Measurements from ENCODE around the gene KCNT2.
"Not testable (repeated sequence)": the region's sequence is repeated elsewhere in the genome, so short reads cannot be mapped to it uniquely, and the experiment has no call there.

KCNT2 gene

GRCh38 chr1:196544617-196545016 is 63.6 kb downstream of the KCNT2 start:
- TF ChIP-seq, protein P1, sequence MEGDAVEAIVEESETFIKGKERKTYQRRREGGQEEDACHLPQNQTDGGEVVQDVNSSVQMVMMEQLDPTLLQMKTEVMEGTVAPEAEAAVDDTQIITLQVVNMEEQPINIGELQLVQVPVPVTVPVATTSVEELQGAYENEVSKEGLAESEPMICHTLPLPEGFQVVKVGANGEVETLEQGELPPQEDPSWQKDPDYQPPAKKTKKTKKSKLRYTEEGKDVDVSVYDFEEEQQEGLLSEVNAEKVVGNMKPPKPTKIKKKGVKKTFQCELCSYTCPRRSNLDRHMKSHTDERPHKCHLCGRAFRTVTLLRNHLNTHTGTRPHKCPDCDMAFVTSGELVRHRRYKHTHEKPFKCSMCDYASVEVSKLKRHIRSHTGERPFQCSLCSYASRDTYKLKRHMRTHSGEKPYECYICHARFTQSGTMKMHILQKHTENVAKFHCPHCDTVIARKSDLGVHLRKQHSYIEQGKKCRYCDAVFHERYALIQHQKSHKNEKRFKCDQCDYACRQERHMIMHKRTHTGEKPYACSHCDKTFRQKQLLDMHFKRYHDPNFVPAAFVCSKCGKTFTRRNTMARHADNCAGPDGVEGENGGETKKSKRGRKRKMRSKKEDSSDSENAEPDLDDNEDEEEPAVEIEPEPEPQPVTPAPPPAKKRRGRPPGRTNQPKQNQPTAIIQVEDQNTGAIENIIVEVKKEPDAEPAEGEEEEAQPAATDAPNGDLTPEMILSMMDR (conservative IDR thresholded peaks at IDR 0.05; ENCODE audit: low read depth, low read length): no peak
- no peak for DNase-seq (ENCODE audit: low read depth)
- H3K4me3 ChIP-seq (ENCODE audit: low read length): no peak overlapping the region

DNA sequence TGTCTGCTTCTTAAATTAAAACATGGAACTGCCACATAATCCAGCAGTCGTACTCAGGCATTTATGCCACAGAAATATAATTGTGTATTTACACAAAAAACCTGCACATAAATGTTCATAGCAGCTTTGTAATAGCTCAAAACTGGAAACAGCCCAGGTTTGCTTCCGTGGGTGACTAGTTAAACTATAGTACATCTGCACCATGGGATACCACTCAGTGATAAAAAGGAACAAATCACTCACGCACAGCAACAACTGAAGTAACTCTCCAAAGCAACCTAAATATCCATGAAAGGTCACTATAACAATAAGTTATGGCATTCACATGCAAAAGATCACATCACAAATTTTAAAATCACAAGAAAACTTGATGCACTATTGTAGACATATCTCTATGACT is 64.4 kb downstream of the KCNT2 start:
- H3K4me3 ChIP-seq (ENCODE audit: low read length): no peak overlapping the region
- DNase-seq (ENCODE audit: low read depth): no peak
- TF ChIP-seq, protein P1 (conservative IDR thresholded peaks at IDR 0.05; ENCODE audit: low read depth, low read length): no peak

GRCh38 chr1:196538473-196538872 is 69.8 kb downstream of the KCNT2 start:
- TF ChIP-seq, protein P1 (conservative IDR thresholded peaks at IDR 0.05; ENCODE audit: low read depth, low read length): no peak
- no peak for DNase-seq (ENCODE audit: low read depth)
- no peak overlapping the region for H3K4me3 ChIP-seq (ENCODE audit: low read length)

GRCh38 chr1:196535727-196536126 is 72.5 kb downstream of the KCNT2 start:
- no peak overlapping the region for H3K4me3 ChIP-seq (ENCODE audit: low read length)
- no peak for DNase-seq (ENCODE audit: low read depth)
- TF ChIP-seq, protein P1 (conservative IDR thresholded peaks at IDR 0.05; ENCODE audit: low read depth, low read length): no peak

DNA sequence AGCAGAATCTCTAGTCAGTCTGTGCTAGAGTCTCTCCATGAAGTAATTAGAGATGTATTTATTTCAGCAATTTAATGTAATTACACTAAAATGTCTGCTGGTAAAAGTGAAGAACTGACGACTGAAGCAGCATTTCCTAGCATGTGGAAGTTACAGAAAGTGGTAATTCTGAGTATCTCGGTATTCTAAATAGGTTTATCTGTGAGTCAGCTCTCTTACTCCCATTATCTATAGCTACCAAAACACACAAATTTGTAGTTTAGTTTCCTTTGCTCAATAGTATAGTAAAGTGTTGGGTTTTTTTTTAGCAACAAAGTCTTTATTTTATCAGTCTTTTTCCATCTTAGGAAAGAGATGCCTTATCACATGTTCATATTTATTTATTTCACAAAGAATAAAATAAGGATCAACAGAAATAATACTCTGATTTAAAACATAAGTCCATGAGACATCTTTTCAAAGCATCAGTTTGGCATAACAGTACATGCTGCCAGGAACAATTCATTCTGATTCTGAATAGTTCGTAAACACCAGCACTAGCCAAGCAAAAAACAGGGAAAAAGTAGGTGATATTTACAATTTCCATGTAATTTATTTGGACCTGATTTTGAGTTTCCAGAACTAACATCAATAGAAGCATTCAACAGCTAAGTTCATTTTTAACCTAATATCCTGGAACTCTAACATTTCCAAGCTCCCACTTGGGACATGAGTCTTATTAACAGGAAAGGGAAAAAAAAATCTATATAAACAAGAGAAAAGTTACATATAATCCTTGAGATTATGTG is 76.3 kb downstream of the KCNT2 start:
- DNase-seq (ENCODE audit: low read depth): no peak
- TF ChIP-seq, protein P1 (conservative IDR thresholded peaks at IDR 0.05; ENCODE audit: low read depth, low read length): no peak
- H3K4me3 ChIP-seq (ENCODE audit: low read length): no peak overlapping the region

DNA sequence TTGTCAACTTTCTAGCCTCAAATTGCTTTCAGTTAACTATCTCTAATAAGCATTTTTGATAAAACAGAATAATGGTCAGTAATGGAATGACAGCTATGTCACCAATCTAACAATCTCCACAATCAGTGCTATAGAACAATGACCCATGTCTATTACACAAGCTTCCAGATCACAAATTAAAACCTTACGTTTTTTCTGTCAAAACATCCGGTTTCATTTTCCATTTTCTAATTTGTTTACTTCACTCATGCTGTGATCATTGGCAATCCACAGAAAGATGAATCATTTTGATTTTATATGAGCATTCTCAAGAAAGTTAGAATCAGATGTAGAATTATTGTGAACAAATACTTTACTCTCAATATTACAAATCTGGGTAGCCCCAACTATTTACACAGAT is 80.3 kb downstream of the KCNT2 start:
- no peak for DNase-seq (ENCODE audit: low read depth)
- TF ChIP-seq, protein P1 (conservative IDR thresholded peaks at IDR 0.05; ENCODE audit: low read depth, low read length): no peak
- H3K4me3 ChIP-seq (ENCODE audit: low read length): no peak overlapping the region

GRCh38 chr1:196522574-196523345 is 85.5 kb downstream of the KCNT2 start:
- H3K4me3 ChIP-seq (ENCODE audit: low read length); DNase-seq (ENCODE audit: low read depth): not testable (repeated sequence)

Data from retinal pigment epithelial cell (primary cell).